Measurements from ENCODE around the gene SMARCAL1. TPM values are rescaled to one million over a fixed set of nuclear protein-coding genes. Genes with fewer than 3 reads are reported as not detected.

The SMARCAL1 gene
- polyA plus RNA-seq, 4 donors: 29.1 to 31.3 (median 29.9) TPM

GRCh38 chr2:216473187-216473586 lies 60.9 kb downstream of the SMARCAL1 start:
- no peak for DNase-seq (ENCODE audit: low read depth in 4 of 4, low spot score in 3 of 4)

- no peak for DNase-seq (ENCODE audit: low read depth in 4 of 4, low spot score in 3 of 4)
These were observed 62.8 kb downstream of the SMARCAL1 start for GRCh38 chr2:216474925-216475670.

- DNase-seq (ENCODE audit: low read depth in 4 of 4, low spot score in 3 of 4): no peak
These were observed 63.5 kb downstream of the SMARCAL1 start for GRCh38 chr2:216475767-216476166.

GRCh38 chr2:216477283-216478035 lies 65.2 kb downstream of the SMARCAL1 start:
- DNase-seq (ENCODE audit: low read depth in 4 of 4, low spot score in 3 of 4): no peak

- DNase-seq (ENCODE audit: low read depth in 4 of 4, low spot score in 3 of 4): no peak
These were observed 65.9 kb downstream of the SMARCAL1 start for GRCh38 chr2:216478151-216478550.

- DNase-seq (ENCODE audit: low read depth in 4 of 4, low spot score in 3 of 4): no peak
These were observed 66.5 kb downstream of the SMARCAL1 start for GRCh38 chr2:216478791-216479190.

GRCh38 chr2:216480221-216480620 lies 67.9 kb downstream of the SMARCAL1 start:
- DNase-seq (ENCODE audit: low read depth in 4 of 4, low spot score in 3 of 4): no peak

- DNase-seq (ENCODE audit: low read depth in 4 of 4, low spot score in 3 of 4): no peak
These were observed 70.4 kb downstream of the SMARCAL1 start for GRCh38 chr2:216482640-216483039.

GRCh38 chr2:216485237-216485636 lies 73.0 kb downstream of the SMARCAL1 start:
- DNase-seq (ENCODE audit: low read depth in 4 of 4, low spot score in 3 of 4): no peak

- no peak for DNase-seq (ENCODE audit: low read depth in 4 of 4, low spot score in 3 of 4)
These were observed 73.5 kb downstream of the SMARCAL1 start for GRCh38 chr2:216485745-216486144.

- DNase-seq (ENCODE audit: low read depth in 4 of 4, low spot score in 3 of 4): no peak
These were observed 74.0 kb downstream of the SMARCAL1 start for GRCh38 chr2:216486271-216486670.

GRCh38 chr2:216486708-216487107 lies 74.4 kb downstream of the SMARCAL1 start:
- DNase-seq (ENCODE audit: low read depth in 4 of 4, low spot score in 3 of 4): no peak

GRCh38 chr2:216490061-216490460 lies 77.8 kb downstream of the SMARCAL1 start:
- no peak for DNase-seq (ENCODE audit: low read depth in 4 of 4, low spot score in 3 of 4)

GRCh38 chr2:216491793-216492596 lies 79.7 kb downstream of the SMARCAL1 start:
- no peak for DNase-seq (ENCODE audit: low read depth in 4 of 4, low spot score in 3 of 4)

- DNase-seq (ENCODE audit: low read depth in 4 of 4, low spot score in 3 of 4): no peak
These were observed 80.5 kb downstream of the SMARCAL1 start for GRCh38 chr2:216492597-216493333.

- DNase-seq (ENCODE audit: low read depth in 4 of 4, low spot score in 3 of 4): no peak
These were observed 81.0 kb downstream of the SMARCAL1 start for GRCh38 chr2:216493334-216493685.

GRCh38 chr2:216495656-216496055 lies 83.4 kb downstream of the SMARCAL1 start:
- DNase-seq (ENCODE audit: low read depth in 4 of 4, low spot score in 3 of 4): no peak

- DNase-seq (ENCODE audit: low read depth in 4 of 4, low spot score in 3 of 4): no peak
These were observed 85.2 kb downstream of the SMARCAL1 start for GRCh38 chr2:216497382-216498069.

- no peak for DNase-seq (ENCODE audit: low read depth in 4 of 4, low spot score in 3 of 4)
These were observed 85.7 kb downstream of the SMARCAL1 start for GRCh38 chr2:216498070-216498378.

Data from left renal pelvis (tissue), 4 donors.